ENCODE measurements around the gene MRPS22.

DNA sequence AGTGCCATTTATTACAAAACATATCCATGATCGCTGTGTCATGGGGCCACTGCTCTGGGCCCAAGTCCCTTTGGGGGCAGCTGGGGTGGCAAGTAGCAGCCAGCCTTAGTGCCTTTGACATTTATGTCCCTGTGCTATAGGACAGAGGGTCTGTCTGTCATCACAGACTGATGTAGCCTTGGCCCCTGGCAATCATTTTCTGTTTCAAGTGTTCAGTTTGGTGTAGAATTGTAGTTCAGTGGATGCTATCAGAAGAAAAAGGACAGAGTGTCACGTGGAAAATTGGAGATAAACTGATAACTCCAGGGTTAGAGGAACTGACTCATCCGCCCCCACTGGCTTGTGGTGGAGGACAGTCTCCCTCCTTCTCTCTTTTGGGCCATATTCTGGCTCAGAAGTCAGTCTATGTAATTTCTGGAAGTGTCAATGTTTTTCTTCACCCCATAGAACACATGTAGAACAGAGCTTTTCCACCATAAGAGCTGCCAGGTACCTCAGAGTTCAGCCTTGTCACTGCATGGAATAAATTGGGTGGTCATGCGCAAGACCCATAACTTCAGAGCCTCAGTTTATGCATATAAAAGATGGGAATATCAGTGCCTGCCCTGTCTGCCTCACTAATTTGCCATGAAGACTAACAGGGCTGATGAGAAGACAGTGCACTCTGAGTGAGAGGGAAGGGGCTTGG is 4.5 kb upstream of the MRPS22 start:
- TF ChIP-seq, protein P1, sequence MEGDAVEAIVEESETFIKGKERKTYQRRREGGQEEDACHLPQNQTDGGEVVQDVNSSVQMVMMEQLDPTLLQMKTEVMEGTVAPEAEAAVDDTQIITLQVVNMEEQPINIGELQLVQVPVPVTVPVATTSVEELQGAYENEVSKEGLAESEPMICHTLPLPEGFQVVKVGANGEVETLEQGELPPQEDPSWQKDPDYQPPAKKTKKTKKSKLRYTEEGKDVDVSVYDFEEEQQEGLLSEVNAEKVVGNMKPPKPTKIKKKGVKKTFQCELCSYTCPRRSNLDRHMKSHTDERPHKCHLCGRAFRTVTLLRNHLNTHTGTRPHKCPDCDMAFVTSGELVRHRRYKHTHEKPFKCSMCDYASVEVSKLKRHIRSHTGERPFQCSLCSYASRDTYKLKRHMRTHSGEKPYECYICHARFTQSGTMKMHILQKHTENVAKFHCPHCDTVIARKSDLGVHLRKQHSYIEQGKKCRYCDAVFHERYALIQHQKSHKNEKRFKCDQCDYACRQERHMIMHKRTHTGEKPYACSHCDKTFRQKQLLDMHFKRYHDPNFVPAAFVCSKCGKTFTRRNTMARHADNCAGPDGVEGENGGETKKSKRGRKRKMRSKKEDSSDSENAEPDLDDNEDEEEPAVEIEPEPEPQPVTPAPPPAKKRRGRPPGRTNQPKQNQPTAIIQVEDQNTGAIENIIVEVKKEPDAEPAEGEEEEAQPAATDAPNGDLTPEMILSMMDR (IDR thresholded peaks at IDR 0.05) = no peak
- no peak for TF ChIP-seq POLR2A (IDR thresholded peaks at IDR 0.05)
